A673 (cell line): ENCODE measurements around the gene WDR19.

ENCODE experiments used
- EZH2 ChIP-seq: fragments of 200-600 bp; sonication (generic); IDR thresholded peaks from 2 replicates; pipeline ENCODE4 v1.6.1; 2017; ENCODE audit warnings: borderline replicate concordance, low read depth, mild to moderate bottlenecking, mixed read lengths, antibody characterized with exemption, low read length; ENCODE audit not compliant: poor library complexity, severe bottlenecking
- TF ChIP-seq, protein P1 (sequence below): fragments of 300-800, 200-600 bp; sonication (generic); conservative IDR thresholded peaks from 2 replicates; pipeline ENCODE4 v1.5.1; 2017; ENCODE audit warnings: low read depth, mild to moderate bottlenecking, antibody characterized with exemption, low read length, moderate library complexity, mixed read lengths

DNA sequence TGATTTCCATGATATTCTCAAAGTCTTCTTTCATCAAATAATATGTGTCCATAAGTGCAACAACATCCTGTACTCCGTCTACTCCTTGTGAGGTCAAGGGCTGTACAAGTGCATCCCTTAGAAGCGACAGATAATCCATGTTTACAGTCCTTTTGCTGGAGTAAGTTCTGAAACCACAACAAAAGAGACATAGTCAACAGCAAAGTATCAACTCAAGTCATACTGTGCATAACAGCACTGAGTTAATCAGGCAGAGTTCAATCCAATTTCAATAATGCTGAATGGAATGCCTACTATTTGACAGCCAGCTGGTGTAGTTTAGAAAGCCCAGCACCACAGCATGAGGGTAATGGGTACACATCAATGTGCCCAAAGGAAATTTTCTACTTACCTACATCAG is 109.4 kb downstream of the WDR19 start:
- TF ChIP-seq, protein P1, sequence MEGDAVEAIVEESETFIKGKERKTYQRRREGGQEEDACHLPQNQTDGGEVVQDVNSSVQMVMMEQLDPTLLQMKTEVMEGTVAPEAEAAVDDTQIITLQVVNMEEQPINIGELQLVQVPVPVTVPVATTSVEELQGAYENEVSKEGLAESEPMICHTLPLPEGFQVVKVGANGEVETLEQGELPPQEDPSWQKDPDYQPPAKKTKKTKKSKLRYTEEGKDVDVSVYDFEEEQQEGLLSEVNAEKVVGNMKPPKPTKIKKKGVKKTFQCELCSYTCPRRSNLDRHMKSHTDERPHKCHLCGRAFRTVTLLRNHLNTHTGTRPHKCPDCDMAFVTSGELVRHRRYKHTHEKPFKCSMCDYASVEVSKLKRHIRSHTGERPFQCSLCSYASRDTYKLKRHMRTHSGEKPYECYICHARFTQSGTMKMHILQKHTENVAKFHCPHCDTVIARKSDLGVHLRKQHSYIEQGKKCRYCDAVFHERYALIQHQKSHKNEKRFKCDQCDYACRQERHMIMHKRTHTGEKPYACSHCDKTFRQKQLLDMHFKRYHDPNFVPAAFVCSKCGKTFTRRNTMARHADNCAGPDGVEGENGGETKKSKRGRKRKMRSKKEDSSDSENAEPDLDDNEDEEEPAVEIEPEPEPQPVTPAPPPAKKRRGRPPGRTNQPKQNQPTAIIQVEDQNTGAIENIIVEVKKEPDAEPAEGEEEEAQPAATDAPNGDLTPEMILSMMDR = no peak
- TF ChIP-seq EZH2 = no peak
